GM12801 (cell line): Measurements from ENCODE around the gene NAV2.

Experiments
- TF ChIP-seq, protein P1 (sequence below): IDR thresholded peaks from one replicate; pipeline ENCODE4 v1.5.1; 2011; ENCODE audit warnings: control low read depth; ENCODE audit not compliant: insufficient read length; ENCODE audit errors: extremely low read depth

The NAV2 gene

DNA sequence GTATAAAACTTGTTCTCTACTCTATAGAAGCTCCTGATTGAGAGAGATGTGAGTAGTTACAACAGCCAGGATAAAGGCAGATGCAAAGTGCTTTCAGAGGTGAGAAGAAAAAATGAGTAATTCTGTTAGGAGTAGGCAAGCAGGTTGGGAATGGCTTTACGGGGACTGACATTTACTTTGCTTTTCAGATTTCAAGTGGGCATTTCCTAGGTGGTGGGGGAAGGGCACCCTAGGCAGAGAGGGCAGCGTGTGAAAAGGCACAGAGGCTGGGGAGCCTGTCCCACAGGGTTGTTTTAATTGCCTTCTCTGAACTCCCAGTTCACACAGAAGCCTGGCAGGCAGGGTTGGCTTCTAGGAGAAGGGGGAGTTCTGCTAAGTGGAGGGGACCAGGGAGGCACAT is 106.5 kb downstream of the NAV2 start:
- TF ChIP-seq, protein P1, sequence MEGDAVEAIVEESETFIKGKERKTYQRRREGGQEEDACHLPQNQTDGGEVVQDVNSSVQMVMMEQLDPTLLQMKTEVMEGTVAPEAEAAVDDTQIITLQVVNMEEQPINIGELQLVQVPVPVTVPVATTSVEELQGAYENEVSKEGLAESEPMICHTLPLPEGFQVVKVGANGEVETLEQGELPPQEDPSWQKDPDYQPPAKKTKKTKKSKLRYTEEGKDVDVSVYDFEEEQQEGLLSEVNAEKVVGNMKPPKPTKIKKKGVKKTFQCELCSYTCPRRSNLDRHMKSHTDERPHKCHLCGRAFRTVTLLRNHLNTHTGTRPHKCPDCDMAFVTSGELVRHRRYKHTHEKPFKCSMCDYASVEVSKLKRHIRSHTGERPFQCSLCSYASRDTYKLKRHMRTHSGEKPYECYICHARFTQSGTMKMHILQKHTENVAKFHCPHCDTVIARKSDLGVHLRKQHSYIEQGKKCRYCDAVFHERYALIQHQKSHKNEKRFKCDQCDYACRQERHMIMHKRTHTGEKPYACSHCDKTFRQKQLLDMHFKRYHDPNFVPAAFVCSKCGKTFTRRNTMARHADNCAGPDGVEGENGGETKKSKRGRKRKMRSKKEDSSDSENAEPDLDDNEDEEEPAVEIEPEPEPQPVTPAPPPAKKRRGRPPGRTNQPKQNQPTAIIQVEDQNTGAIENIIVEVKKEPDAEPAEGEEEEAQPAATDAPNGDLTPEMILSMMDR = no peak

DNA sequence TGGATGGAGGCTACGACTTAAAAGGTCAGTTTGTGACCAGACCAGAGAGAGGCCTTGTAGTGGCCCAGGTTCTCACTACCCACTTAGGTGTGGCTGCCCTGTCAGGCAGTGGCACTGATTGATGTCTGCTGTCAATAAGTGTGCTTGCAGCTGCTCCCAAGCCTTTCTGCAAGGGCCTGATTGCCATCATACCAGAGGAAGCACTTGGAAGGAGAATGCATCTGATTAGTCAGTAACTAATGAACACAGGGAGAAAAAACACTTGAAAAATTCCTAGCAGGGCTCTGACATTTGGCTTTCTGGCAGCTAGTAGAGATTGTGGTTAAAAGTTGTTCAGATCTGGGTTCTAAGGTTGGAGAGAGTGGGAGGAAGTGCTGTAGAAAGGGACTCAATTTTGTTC is 107.5 kb downstream of the NAV2 start:
- TF ChIP-seq, protein P1 = no peak

DNA sequence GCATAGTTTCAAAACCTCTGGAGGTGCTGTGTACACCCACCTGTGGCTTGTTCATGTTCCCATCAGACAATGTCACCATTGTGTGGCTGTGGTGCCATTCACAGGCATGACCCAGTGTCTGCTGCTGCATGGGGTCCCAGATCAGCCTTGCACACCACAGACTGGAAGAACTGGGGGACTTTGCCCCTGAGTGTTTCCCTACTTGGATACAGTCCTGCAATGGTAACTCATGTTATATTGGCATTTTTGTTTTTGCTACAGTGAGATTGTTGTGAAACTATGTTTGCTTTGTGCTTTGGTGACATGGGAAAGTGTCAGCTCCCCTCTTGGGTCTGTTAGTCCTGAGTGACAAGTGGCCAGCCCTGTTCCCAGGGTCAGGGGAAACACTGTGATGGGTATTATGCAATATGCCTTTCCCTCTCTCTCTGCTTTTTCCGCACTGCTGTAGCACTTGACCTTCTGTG is 108.8 kb downstream of the NAV2 start:
- TF ChIP-seq, protein P1 = no peak

DNA sequence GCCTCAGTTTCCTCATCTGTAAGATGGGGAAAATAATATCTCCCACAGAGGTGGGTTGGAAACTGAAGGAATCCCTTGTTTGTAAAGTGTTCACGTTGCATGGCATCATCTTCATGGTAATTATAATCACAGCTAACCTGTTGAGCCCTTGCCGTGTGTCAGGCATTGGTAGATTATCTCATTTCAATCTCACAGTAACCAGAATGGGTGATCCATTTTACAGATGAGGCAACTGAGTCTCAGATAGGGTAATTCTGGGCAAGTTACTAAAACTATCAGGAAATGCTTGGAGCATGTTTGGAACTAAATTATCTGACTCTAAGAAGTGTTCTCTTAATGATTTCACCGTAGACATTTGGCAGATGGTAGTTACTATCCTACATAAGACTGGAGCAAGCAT is 109.4 kb downstream of the NAV2 start:
- TF ChIP-seq, protein P1 = no peak

DNA sequence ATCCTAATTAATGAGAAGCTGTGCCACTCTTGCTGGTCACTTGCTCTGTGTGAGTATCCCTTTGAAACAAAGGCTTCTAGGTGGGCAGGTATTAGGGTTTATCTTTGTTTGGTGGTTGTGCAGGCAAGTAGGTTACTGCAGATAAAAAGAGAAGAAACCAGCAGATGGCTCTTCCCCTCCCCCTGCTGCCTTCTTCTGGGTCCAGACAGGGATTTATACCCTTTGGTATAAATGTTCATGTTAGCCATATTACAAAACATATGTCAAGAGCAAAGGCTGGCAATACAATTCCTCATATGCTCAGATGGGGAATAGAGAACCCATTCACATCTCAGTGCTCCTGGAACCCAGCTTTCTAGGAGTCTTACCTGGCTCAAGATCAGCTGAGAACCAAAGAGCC is 109.9 kb downstream of the NAV2 start:
- TF ChIP-seq, protein P1 = no peak

DNA sequence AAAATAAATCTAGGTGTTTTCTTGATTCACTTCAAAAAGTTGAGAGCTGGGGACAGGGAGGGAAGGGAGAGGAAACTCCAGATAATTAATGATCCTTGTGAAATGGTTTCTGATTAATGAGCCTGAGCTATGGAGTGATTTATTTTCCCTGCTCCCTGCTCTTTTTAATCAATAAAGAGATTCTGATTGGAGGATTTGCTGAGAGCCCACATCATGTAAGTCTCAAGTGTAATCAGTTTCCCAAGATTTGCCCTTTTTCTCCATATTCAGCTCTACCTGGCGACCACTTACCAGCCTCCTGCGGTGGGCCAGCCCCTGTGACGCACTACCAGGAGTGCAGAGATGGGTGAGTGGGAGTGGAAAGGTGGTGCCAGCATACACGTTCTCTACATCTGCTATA is 114.0 kb downstream of the NAV2 start:
- TF ChIP-seq, protein P1 = no peak

DNA sequence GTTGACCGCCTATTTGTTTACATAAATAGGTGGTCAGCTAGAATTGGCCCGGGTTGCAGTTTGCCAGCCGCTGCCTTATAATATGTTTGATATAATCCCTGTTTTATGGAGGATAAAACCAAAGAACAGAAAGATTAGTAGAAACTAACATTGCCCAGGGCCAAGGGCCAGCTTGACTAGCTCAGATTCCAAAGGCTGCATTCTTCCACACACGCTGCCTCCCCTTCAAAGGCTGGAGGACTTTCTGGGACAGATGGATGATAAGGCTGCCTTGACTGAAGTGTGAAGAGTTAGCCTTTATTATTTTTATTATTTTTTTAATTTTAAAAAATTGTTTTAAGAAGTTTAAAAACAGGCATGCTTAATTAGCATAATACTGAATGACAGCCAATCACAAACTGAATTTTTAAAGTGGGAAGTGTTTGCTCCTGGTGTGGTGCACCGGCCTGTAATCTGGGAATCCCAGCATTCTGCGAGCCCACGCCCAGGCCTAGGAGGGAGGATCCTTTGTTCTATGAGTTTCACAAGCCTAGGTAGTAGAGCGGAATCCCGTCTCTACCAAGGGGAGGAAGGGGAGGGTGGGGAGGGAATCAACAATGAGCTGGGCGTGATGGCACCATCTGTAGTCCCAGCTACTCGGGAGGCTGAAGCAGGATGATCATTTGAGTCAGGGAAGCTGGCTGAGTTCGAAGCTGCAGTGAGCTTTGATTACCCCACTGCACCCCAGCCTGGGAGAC is 114.9 kb downstream of the NAV2 start:
- TF ChIP-seq, protein P1 = no peak
